ENCODE results near the gene CX3CR1.
"Not testable (repeated sequence)": the region's sequence is repeated elsewhere in the genome, so short reads cannot be mapped to it uniquely, and the experiment has no call there.

The CX3CR1 gene

GRCh38 chr3:39279745-39280517, at the start of gene CX3CR1:
Gene CX3CR1 (minus strand): TSS chr3:39280036. CDS start chr3:39266509, 13,527 bp downstream.
- DNase-seq (ENCODE audit: low read depth): no peak

GRCh38 chr3:39329493-39329892, 49.7 kb upstream of the CX3CR1 start, which contains the start of gene CCR8:
Gene CCR8 (plus strand): TSS chr3:39329709. CDS start chr3:39332332, 2,623 bp downstream.
- DNase-seq (ENCODE audit: low read depth): no peak

GRCh38 chr3:39327746-39328349, 48.0 kb upstream of the CX3CR1 start:
- no peak for DNase-seq (ENCODE audit: low read depth)

GRCh38 chr3:39327053-39327745, 47.4 kb upstream of the CX3CR1 start:
- DNase-seq (ENCODE audit: low read depth): no peak

- DNase-seq (ENCODE audit: low read depth): no peak
Observed at GRCh38 chr3:39325236-39325635, 45.4 kb upstream of the CX3CR1 start.

GRCh38 chr3:39323494-39323893, 43.7 kb upstream of the CX3CR1 start:
- no peak for DNase-seq (ENCODE audit: low read depth)

- no peak for DNase-seq (ENCODE audit: low read depth)
Observed at GRCh38 chr3:39322936-39323335, 43.1 kb upstream of the CX3CR1 start.

GRCh38 chr3:39322209-39322715, 42.4 kb upstream of the CX3CR1 start:
- not testable (repeated sequence) for DNase-seq (ENCODE audit: low read depth)

GRCh38 chr3:39321574-39321983, 41.7 kb upstream of the CX3CR1 start:
- DNase-seq (ENCODE audit: low read depth): not testable (repeated sequence)

GRCh38 chr3:39319249-39319648, 39.4 kb upstream of the CX3CR1 start:
- no peak for DNase-seq (ENCODE audit: low read depth)

- DNase-seq (ENCODE audit: low read depth): no peak
Observed at GRCh38 chr3:39318301-39318700, 38.5 kb upstream of the CX3CR1 start.

- DNase-seq (ENCODE audit: low read depth): no peak
Observed at GRCh38 chr3:39317571-39318169, 37.8 kb upstream of the CX3CR1 start.

GRCh38 chr3:39315420-39315819, 35.6 kb upstream of the CX3CR1 start:
- DNase-seq (ENCODE audit: low read depth): no peak

GRCh38 chr3:39313289-39313688, 33.5 kb upstream of the CX3CR1 start:
- DNase-seq (ENCODE audit: low read depth): no peak

- DNase-seq (ENCODE audit: low read depth): no peak
Observed at GRCh38 chr3:39302178-39302577, 22.3 kb upstream of the CX3CR1 start.

GRCh38 chr3:39299279-39299678, 19.4 kb upstream of the CX3CR1 start:
- no peak for DNase-seq (ENCODE audit: low read depth)

- DNase-seq (ENCODE audit: low read depth): no peak
Observed at GRCh38 chr3:39296197-39297077, 16.6 kb upstream of the CX3CR1 start.

- DNase-seq (ENCODE audit: low read depth): no peak
Observed at GRCh38 chr3:39295184-39295775, 15.4 kb upstream of the CX3CR1 start.

- DNase-seq (ENCODE audit: low read depth): no peak
Observed at GRCh38 chr3:39294446-39295183, 14.8 kb upstream of the CX3CR1 start.

- DNase-seq (ENCODE audit: low read depth): no peak
Observed at GRCh38 chr3:39292961-39293360, 13.1 kb upstream of the CX3CR1 start.

Measured in HS-5 (cell line).